Mammary epithelial cell (primary cell): ENCODE data around the gene PMPCA.

Experiments used
- EZH2 ChIP-seq: IDR thresholded peaks from 2 replicates; pipeline ENCODE4 v1.6.1; 2012; ENCODE audit warnings: low read length, inconsistent platforms, borderline replicate concordance
- TF ChIP-seq, protein P1 (sequence below), 2 donors: IDR thresholded peaks in 1 of 2; conservative IDR thresholded peaks in 1 of 2; 2 replicates each; pipeline ENCODE4 v1.5.1; 2011 to 2012; ENCODE audit warnings: inconsistent platforms in 2 of 2, low read length in 2 of 2, mild to moderate bottlenecking in 2 of 2, control low read depth in 1 of 2, low read depth in 1 of 2; ENCODE audit not compliant: insufficient read depth in 1 of 2; ENCODE audit errors: extremely low read depth in 1 of 2

DNA sequence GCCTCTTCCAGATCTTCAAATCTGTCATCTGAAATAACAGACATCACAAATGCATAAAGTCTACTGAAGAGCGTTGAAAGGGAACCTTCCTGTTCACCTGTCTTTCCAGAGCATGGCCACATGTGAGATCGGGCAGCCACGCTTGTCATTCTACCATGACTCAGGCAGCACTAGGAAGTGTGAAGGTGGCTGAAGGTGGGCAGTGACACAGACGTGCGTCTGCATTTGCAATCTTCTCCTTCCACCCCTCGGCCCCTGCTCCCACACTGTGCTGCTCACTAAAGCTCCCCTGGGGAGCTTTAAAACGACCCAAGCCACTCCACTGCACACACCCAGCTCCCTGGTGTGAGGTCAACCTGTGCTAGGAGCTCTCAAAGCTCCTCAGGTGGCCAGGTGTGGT is 2.5 kb upstream of the PMPCA start:
- TF ChIP-seq, protein P1, sequence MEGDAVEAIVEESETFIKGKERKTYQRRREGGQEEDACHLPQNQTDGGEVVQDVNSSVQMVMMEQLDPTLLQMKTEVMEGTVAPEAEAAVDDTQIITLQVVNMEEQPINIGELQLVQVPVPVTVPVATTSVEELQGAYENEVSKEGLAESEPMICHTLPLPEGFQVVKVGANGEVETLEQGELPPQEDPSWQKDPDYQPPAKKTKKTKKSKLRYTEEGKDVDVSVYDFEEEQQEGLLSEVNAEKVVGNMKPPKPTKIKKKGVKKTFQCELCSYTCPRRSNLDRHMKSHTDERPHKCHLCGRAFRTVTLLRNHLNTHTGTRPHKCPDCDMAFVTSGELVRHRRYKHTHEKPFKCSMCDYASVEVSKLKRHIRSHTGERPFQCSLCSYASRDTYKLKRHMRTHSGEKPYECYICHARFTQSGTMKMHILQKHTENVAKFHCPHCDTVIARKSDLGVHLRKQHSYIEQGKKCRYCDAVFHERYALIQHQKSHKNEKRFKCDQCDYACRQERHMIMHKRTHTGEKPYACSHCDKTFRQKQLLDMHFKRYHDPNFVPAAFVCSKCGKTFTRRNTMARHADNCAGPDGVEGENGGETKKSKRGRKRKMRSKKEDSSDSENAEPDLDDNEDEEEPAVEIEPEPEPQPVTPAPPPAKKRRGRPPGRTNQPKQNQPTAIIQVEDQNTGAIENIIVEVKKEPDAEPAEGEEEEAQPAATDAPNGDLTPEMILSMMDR (conservative IDR thresholded peaks at IDR 0.05 in 1 of 2, IDR thresholded peaks at IDR 0.05 in 1 of 2; ENCODE audit: extremely low read depth in 1 of 2, insufficient read depth in 1 of 2, low read depth in 1 of 2, low read length in 2 of 2) = no peak
- no peak for TF ChIP-seq EZH2
